Measurements from ENCODE around the gene PHLDB1. TPM values are rescaled to one million over a fixed set of nuclear protein-coding genes. Genes with fewer than 3 reads are reported as not detected.

PHLDB1 gene
- total and polyA plus RNA-seq, 2 of the 8 experiments (the other 6 are each of a cell fraction or from before 2014, with no cell fraction given), result 53.9 to 74.8 TPM

GRCh38 chr11:118605116-118605867 lies 2.1 kb upstream of the PHLDB1 start:
- H3K23ac ChIP-seq (ENCODE audit: insufficient read length), result no peak overlapping the region
- no peak overlapping the region for H3K9ac ChIP-seq (replicated peaks in 1 of 4; ENCODE audit: extremely low read depth in 1 of 4, low read depth in 3 of 4, low read length in 3 of 4)
- H4K20me1 ChIP-seq (replicated peaks in 1 of 2; ENCODE audit: control insufficient read depth in 1 of 2, insufficient read depth in 2 of 2, low read length in 2 of 2), result peaks cover 5 to 11% of the 10 kb centered on the region in 2 experiments
- H3K4me3 ChIP-seq (ENCODE audit: extremely low read depth in 1 of 4, insufficient read depth in 2 of 4, low read depth in 3 of 4, low read length in 4 of 4), result no peak overlapping the region
- H2AK5ac ChIP-seq (ENCODE audit: low read depth, low read length), result no peak overlapping the region
- WGBS, 2 experiments (ENCODE audit: extremely low coverage in 1 of 2, insufficient coverage in 1 of 2, insufficient read length in 1 of 2, insufficient replicate concordance in 2 of 2, low coverage in 1 of 2, low lambda C conversion rate in 2 of 2, missing lambda C conversion rate in 1 of 2), result 35% methylated on average over 9 of the region's 10 CpGs; no CpG with 5 or more reads in 1 of the 2 experiments
- H3K56ac ChIP-seq (replicated peaks; ENCODE audit: insufficient read length, low read depth, low read length), result no peak overlapping the region
- no peak overlapping the region for H3K4ac ChIP-seq (replicated peaks; ENCODE audit: insufficient read length, low read depth, low read length)
- FAIRE-seq (no peak), DNase-seq (ENCODE audit: low read depth in 1 of 2, low spot score in 2 of 2) (no peak)
- no peak overlapping the region for H2BK15ac ChIP-seq (ENCODE audit: low read length)
- H3K14ac ChIP-seq (ENCODE audit: insufficient read length), result no peak overlapping the region
- CTCF ChIA-PET (ENCODE audit: partially characterized antibody), result interaction anchor here (0.8 to 25.3 kb wide), 9 partner anchors 9 to 227 kb away, joined by 3 to 435 read pairs (median 9); partner anchors contain the start of gene TREH
- no peak overlapping the region for H2BK12ac ChIP-seq (ENCODE audit: low read depth, low read length)
- no peak overlapping the region for H4K91ac ChIP-seq (replicated peaks; ENCODE audit: insufficient read length, low read length)
- peak overlapping the region in 1 of 2 experiments; percentile 22; a peak in 1 of 4 replicates for H3K4me2 ChIP-seq (ENCODE audit: insufficient read depth in 1 of 2, low read depth in 2 of 2, low read length in 2 of 2)
- H4K5ac ChIP-seq (ENCODE audit: insufficient read length, low read depth, low read length), result no peak overlapping the region
- POLR2A ChIA-PET (ENCODE audit: partially characterized antibody), result interaction anchor here (0.6 to 28.7 kb wide), 10 partner anchors 9 to 1369 kb away, joined by 3 to 574 read pairs (median 4); partner anchors contain the start of gene ARCN1
- TF ChIP-seq USF2 (IDR thresholded peaks at IDR 0.05; ENCODE audit: low read length) (no peak), CEBPB (IDR thresholded peaks at IDR 0.05; ENCODE audit: low read depth, low read length) (peak; percentile 95), POLR2AphosphoS5 (IDR thresholded peaks at IDR 0.05; ENCODE audit: low read depth, low read length) (peak; percentile 83), TCF12 (IDR thresholded peaks at IDR 0.05; ENCODE audit: low read depth, low read length) (peak; percentile 94), SAP30 (IDR thresholded peaks at IDR 0.05; ENCODE audit: insufficient read depth, insufficient replicate concordance, low read length) (no peak), NANOG (IDR thresholded peaks at IDR 0.05; ENCODE audit: insufficient read depth, low read depth, low read length, poor library complexity, severe bottlenecking) (peak; percentile 10), TAF1 (IDR thresholded peaks at IDR 0.05; ENCODE audit: low read depth, low read length) (no peak)
- H3K36me3 ChIP-seq (ENCODE audit: control insufficient read depth in 2 of 4, insufficient read depth in 4 of 4, low read length in 3 of 4), result peaks cover 8 to 30% (median 17%) of the 10 kb centered on the region in 4 experiments
- H3K27me3 ChIP-seq (replicated peaks in 1 of 4; ENCODE audit: control insufficient read depth in 3 of 4, extremely low read depth in 1 of 4, insufficient read depth in 3 of 4, low read length in 3 of 4), result peaks cover 38 to 64% (median 64%) of the 10 kb centered on the region in 4 experiments
- H3K18ac ChIP-seq (ENCODE audit: extremely low read depth, low read length), result no peak overlapping the region
- peaks cover 27% of the 10 kb centered on the region; the same call in 1 of the 2 replicates for H3K23me2 ChIP-seq (ENCODE audit: low read depth, low read length)
- H2AFZ ChIP-seq (ENCODE audit: low read length), result no peak overlapping the region
- H2BK120ac ChIP-seq (replicated peaks; ENCODE audit: low read depth, low read length), result no peak overlapping the region
- H3K4me1 ChIP-seq (replicated peaks in 1 of 4; ENCODE audit: control insufficient read depth in 3 of 4, insufficient read depth in 4 of 4, low read length in 3 of 4), result peaks cover 12 to 32% (median 14%) of the 10 kb centered on the region in 4 experiments
- H2BK5ac ChIP-seq (ENCODE audit: low read depth, low read length), result no peak overlapping the region
- H4K8ac ChIP-seq (ENCODE audit: extremely low read depth, insufficient read depth, low read length), result no peak overlapping the region
- no peaks in the 10 kb centered on the region; a peak in 1 of 4 replicates for H3K9me3 ChIP-seq (ENCODE audit: insufficient read depth in 2 of 2, low read depth in 1 of 2, low read length in 1 of 2)
- H3K27ac ChIP-seq (ENCODE audit: low read depth, low read length), result no peak overlapping the region
- H2BK20ac ChIP-seq (ENCODE audit: low read length), result no peak overlapping the region
- no peaks in the 10 kb centered on the region for H3K79me1 ChIP-seq (ENCODE audit: low read depth, low read length)
- H3K79me2 ChIP-seq (ENCODE audit: control insufficient read depth in 1 of 2, insufficient read depth in 2 of 2, low read length in 2 of 2), result no peaks in the 10 kb centered on the region

Measured in H1 (cell line).